CD14-positive monocyte (primary cell): Measurements from ENCODE around the gene PRPF4. TPM values are rescaled to one million over a fixed set of nuclear protein-coding genes. Genes with fewer than 3 reads are reported as not detected.

Experiments used
- DNase-seq, 3 donors: peaks; one replicate each; pipeline ENCODE4 v3.0.0-alpha.2; 2011 to 2022
- H2AFZ ChIP-seq: 2 replicates; pipeline ENCODE4 v1.6.0; 2012; ENCODE audit warnings: mild to moderate bottlenecking, low read depth, low read length, inconsistent platforms; ENCODE audit not compliant: insufficient read depth, poor library complexity, severe bottlenecking
- H3K27ac ChIP-seq, 2 donors: 1 replicate in 1 of 2; 2 replicates in 1 of 2; pipeline ENCODE4 v1.5.1; 2012 to 2013; ENCODE audit warnings: low read length in 2 of 2, control low read depth in 1 of 2, inconsistent platforms in 1 of 2, low read depth in 1 of 2, mild to moderate bottlenecking in 1 of 2
- H3K27me3 ChIP-seq, 2 donors: one replicate each; pipeline versions ENCODE4 v1.6.0 to v1.6.1; 2011 to 2013; ENCODE audit warnings: low read length in 2 of 2; ENCODE audit not compliant: control insufficient read depth in 2 of 2, insufficient read depth in 2 of 2
- H3K36me3 ChIP-seq, 2 donors: replicated peaks in 1 of 2; 1 replicate in 1 of 2; 2 replicates in 1 of 2; pipeline versions ENCODE4 v1.5.1 to v1.6.1; 2012 to 2013; ENCODE audit warnings: low read length in 2 of 2, control low read depth in 1 of 2, inconsistent platforms in 1 of 2, mild to moderate bottlenecking in 1 of 2; ENCODE audit not compliant: insufficient read depth in 2 of 2, control insufficient read depth in 1 of 2
- H3K4me1 ChIP-seq, 2 donors: 1 replicate in 1 of 2; 2 replicates in 1 of 2; pipeline versions ENCODE4 v1.5.1 to v1.6.1; 2012 to 2013; ENCODE audit warnings: low read length in 2 of 2, control low read depth in 1 of 2, inconsistent platforms in 1 of 2, mild to moderate bottlenecking in 1 of 2, moderate library complexity in 1 of 2; ENCODE audit not compliant: insufficient read depth in 2 of 2, control insufficient read depth in 1 of 2
- H3K4me2 ChIP-seq: replicated peaks from 2 replicates; pipeline ENCODE3; 2012; ENCODE audit warnings: low read length, moderate library complexity, mild to moderate bottlenecking; ENCODE audit not compliant: poor library complexity, severe bottlenecking; ENCODE audit errors: extremely low read depth
- H3K4me3 ChIP-seq, 3 experiments: fragments of 200-600 bp in 1 of 3; sonication (generic) in 1 of 3; replicated peaks in 1 of 3; 1 replicate in 2 of 3; 2 replicates in 1 of 3; pipeline ENCODE4 v1.5.1; 2011 to 2013; ENCODE audit warnings: low read length in 3 of 3, mild to moderate bottlenecking in 3 of 3, control low read depth in 2 of 3, low read depth in 2 of 3, inconsistent platforms in 1 of 3, moderate library complexity in 1 of 3
- H3K79me2 ChIP-seq: 2 replicates; pipeline ENCODE4 v1.6.0; 2012; ENCODE audit warnings: mild to moderate bottlenecking, control low read depth, inconsistent platforms, low read length, moderate library complexity; ENCODE audit not compliant: insufficient read depth
- H3K9ac ChIP-seq: 2 replicates; pipeline ENCODE4 v1.6.0; 2017; ENCODE audit warnings: low read length, mild to moderate bottlenecking; ENCODE audit not compliant: insufficient read depth, poor library complexity, severe bottlenecking
- H3K9me3 ChIP-seq, 2 donors: replicated peaks in 1 of 2; 1 replicate in 1 of 2; 2 replicates in 1 of 2; pipeline versions ENCODE4 v1.5.1 to v1.6.1; 2012 to 2013; ENCODE audit warnings: low read length in 2 of 2, control low read depth in 1 of 2; ENCODE audit not compliant: control insufficient read depth in 1 of 2, insufficient read depth in 1 of 2
- H4K20me1 ChIP-seq: 2 replicates; pipeline ENCODE4 v1.6.0; 2012; ENCODE audit warnings: mild to moderate bottlenecking, low read length, control low read depth, moderate library complexity; ENCODE audit not compliant: insufficient read depth
- H3K27ac Mint-ChIP-seq, 7 donors: one replicate each; pipeline ENCODE4 v1.8.0; 2020; ENCODE audit warnings: mild to moderate bottlenecking in 7 of 7, mixed read lengths in 7 of 7, moderate library complexity in 6 of 7, inconsistent platforms in 2 of 7
- H3K27me3 Mint-ChIP-seq, 3 donors: one replicate each; pipeline ENCODE4 v1.8.0; 2021 to 2022; ENCODE audit warnings: low read depth in 3 of 3, mild to moderate bottlenecking in 3 of 3, mixed read lengths in 3 of 3, moderate library complexity in 3 of 3, inconsistent platforms in 1 of 3
- H3K36me3 Mint-ChIP-seq, 2 donors: one replicate each; pipeline ENCODE4 v1.8.0; 2020; ENCODE audit warnings: mixed read lengths in 2 of 2, inconsistent platforms in 1 of 2, mild to moderate bottlenecking in 1 of 2
- H3K4me1 Mint-ChIP-seq: one replicate; pipeline ENCODE4 v1.8.0; 2020; ENCODE audit warnings: mild to moderate bottlenecking, mixed read lengths
- H3K4me3 Mint-ChIP-seq, 2 donors: one replicate each; pipeline ENCODE4 v1.8.0; 2020; ENCODE audit warnings: mild to moderate bottlenecking in 2 of 2, mixed read lengths in 2 of 2, moderate library complexity in 1 of 2
- H3K9me3 Mint-ChIP-seq, 7 donors: one replicate each; pipeline ENCODE4 v1.8.0; 2020 to 2022; ENCODE audit warnings: mixed read lengths in 7 of 7, mild to moderate bottlenecking in 6 of 7, moderate library complexity in 6 of 7, inconsistent platforms in 2 of 7
- WGBS: methylation state at CpG from one replicate; pipeline ENCODE4 v1.1.5; 2013; ENCODE audit warnings: missing lambda C conversion rate; ENCODE audit not compliant: insufficient coverage; 5-methylcytosine and 5-hydroxymethylcytosine counted together
- intact Hi-C, 2 donors: fragments of 100-400 bp; cut with micrococcal nuclease; formaldehyde crosslinking; loops; one replicate each; pipeline versions ENCODE4 v1.15.0 to v1.15.1; 2023
- polyA plus RNA-seq, 3 donors: library from polyadenylated mRNA; depleted of rRNA in 1 of 3; unstranded in 2 of 3; stranded (reverse) in 1 of 3; fragments of 300-500 nt in 2 of 3; fragments of >200 nt in 1 of 3; fragmentation: Illumina TruSeq in 2 of 3; gene quantifications; 1 replicate in 2 of 3; 2 replicates in 1 of 3; pipeline ENCODE4 v1.2.3, GENCODE V29; 2012 to 2021
- TF ChIP-seq, protein P1 (sequence below): fragments of 200-600 bp; IDR thresholded peaks from one replicate; pipeline ENCODE4 v1.8.0; 2022; ENCODE audit warnings: antibody characterized with exemption, mild to moderate bottlenecking

PRPF4 gene
- polyA plus RNA-seq, 3 donors = 13.0 to 23.8 (median 22.1) TPM

GRCh38 chr9:113298924-113299770 is 23.7 kb downstream of the PRPF4 start:
- TF ChIP-seq, protein P1, sequence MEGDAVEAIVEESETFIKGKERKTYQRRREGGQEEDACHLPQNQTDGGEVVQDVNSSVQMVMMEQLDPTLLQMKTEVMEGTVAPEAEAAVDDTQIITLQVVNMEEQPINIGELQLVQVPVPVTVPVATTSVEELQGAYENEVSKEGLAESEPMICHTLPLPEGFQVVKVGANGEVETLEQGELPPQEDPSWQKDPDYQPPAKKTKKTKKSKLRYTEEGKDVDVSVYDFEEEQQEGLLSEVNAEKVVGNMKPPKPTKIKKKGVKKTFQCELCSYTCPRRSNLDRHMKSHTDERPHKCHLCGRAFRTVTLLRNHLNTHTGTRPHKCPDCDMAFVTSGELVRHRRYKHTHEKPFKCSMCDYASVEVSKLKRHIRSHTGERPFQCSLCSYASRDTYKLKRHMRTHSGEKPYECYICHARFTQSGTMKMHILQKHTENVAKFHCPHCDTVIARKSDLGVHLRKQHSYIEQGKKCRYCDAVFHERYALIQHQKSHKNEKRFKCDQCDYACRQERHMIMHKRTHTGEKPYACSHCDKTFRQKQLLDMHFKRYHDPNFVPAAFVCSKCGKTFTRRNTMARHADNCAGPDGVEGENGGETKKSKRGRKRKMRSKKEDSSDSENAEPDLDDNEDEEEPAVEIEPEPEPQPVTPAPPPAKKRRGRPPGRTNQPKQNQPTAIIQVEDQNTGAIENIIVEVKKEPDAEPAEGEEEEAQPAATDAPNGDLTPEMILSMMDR = no peak
- Mint-ChIP-seq H3K4me1 (peaks cover 9% of the 10 kb centered on the region), H3K27me3 (peaks cover 3 to 4% (median 3%) of the 10 kb centered on the region in 3 donors), H3K27ac (peak overlapping the region in 1 of 7 donors; percentile 71), H3K4me3 (no peak overlapping the region), H3K36me3 (peaks cover 0 to 2% of the 10 kb centered on the region in 2 donors), H3K9me3 (no peaks in the 10 kb centered on the region)
- WGBS = 98% methylated on average over 11 of the region's 15 CpGs
- H3K9ac ChIP-seq = no peak overlapping the region
- peak overlapping the region; percentile 57 for H2AFZ ChIP-seq
- no peak for DNase-seq
- intact Hi-C loops = no loop called here
- H4K20me1 ChIP-seq = no peaks in the 10 kb centered on the region
- H3K4me2 ChIP-seq = peak overlapping the region; percentile 60
- H3K27ac ChIP-seq = no peak overlapping the region
- H3K4me3 ChIP-seq = no peak overlapping the region
- H3K36me3 ChIP-seq = peaks cover under 1% of the 10 kb centered on the region in 2 donors
- H3K79me2 ChIP-seq = no peaks in the 10 kb centered on the region
- no peaks in the 10 kb centered on the region for H3K27me3 ChIP-seq
- H3K9me3 ChIP-seq = no peaks in the 10 kb centered on the region
- peaks cover 7 to 9% of the 10 kb centered on the region in 2 donors for H3K4me1 ChIP-seq

- Histone ChIP-seq H3K36me3 (no peaks in the 10 kb centered on the region), H3K27ac (no peak overlapping the region), H3K79me2 (no peaks in the 10 kb centered on the region), H3K9ac (no peak overlapping the region), H3K9me3 (no peaks in the 10 kb centered on the region), H3K4me2 (peak overlapping the region; percentile 60), H3K27me3 (no peaks in the 10 kb centered on the region), H2AFZ (peak overlapping the region; percentile 57), H3K4me3 (peak overlapping the region in 1 of 3 experiments; percentile 48), H3K4me1 (peaks cover 7 to 9% of the 10 kb centered on the region in 2 donors), H4K20me1 (no peaks in the 10 kb centered on the region)
- peaks cover 9% of the 10 kb centered on the region for H3K4me1 Mint-ChIP-seq
- peaks cover 3 to 4% (median 3%) of the 10 kb centered on the region in 3 donors for H3K27me3 Mint-ChIP-seq
- TF ChIP-seq, protein P1 = no peak
- H3K9me3 Mint-ChIP-seq = no peaks in the 10 kb centered on the region
- peak overlapping the region in 2 of 7 donors; percentile 38 to 43 for H3K27ac Mint-ChIP-seq
- DNase-seq = peak; percentile 48 to 67 (median 58)
- 0% methylated on average over 1 of the region's 8 CpGs for WGBS
- H3K4me3 Mint-ChIP-seq = peak overlapping the region; percentile 66 to 68
- H3K36me3 Mint-ChIP-seq = no peaks in the 10 kb centered on the region
- intact Hi-C loops = no loop called here
These were observed 24.4 kb downstream of the PRPF4 start for GRCh38 chr9:113299800-113300292.
